ENCODE results near the gene TYW3. TPM values are rescaled to one million over a fixed set of nuclear protein-coding genes. Genes with fewer than 3 reads are reported as not detected.

The TYW3 gene
- total RNA-seq, 1 donor from 2014 or later: 0.13 TPM

- Histone ChIP-seq H4K20me1 (ENCODE audit: low read depth) (no peaks in the 10 kb centered on the region), H3K4me1 (no peaks in the 10 kb centered on the region), H3K79me2 (ENCODE audit: low read depth) (no peaks in the 10 kb centered on the region), H3K36me3 (no peaks in the 10 kb centered on the region), H3K9ac (no peak overlapping the region), H3K9me3 (ENCODE audit: low read depth) (no peaks in the 10 kb centered on the region), H3K27me3 (no peaks in the 10 kb centered on the region), H3K4me3 (no peak overlapping the region), H3K4me2 (no peak overlapping the region), H3F3A (ENCODE audit: low read depth) (no peaks in the 10 kb centered on the region), H2AFZ (replicated peaks) (no peak overlapping the region), H3K27ac (no peak overlapping the region)
- Mint-ChIP-seq H3K36me3 (peaks cover 4% of the 10 kb centered on the region), H3K27ac (no peak overlapping the region), H3K4me1 (no peaks in the 10 kb centered on the region), H3K4me3 (no peak overlapping the region), H3K27me3 (ENCODE audit: insufficient read depth, low read depth) (peaks cover 6% of the 10 kb centered on the region), H3K9me3 (no peaks in the 10 kb centered on the region)
- no peak for DNase-seq (ENCODE audit: low spot score)
- TF ChIP-seq CTCF (IDR thresholded peaks at IDR 0.05) (no peak), EZH2 (IDR thresholded peaks at IDR 0.05) (no peak), EZH2phosphoT487 (IDR thresholded peaks at IDR 0.05) (no peak)
These were observed 33.6 kb upstream of the TYW3 start for GRCh38 chr1:74699331-74699730.

GRCh38 chr1:74703386-74704182 lies 29.4 kb upstream of the TYW3 start:
- H3K79me2 ChIP-seq (ENCODE audit: low read depth): no peaks in the 10 kb centered on the region
- no peaks in the 10 kb centered on the region for H3F3A ChIP-seq (ENCODE audit: low read depth)
- H3K27me3 ChIP-seq: no peaks in the 10 kb centered on the region
- no peaks in the 10 kb centered on the region for H4K20me1 ChIP-seq (ENCODE audit: low read depth)
- DNase-seq (ENCODE audit: low spot score): no peak
- no peak overlapping the region for H2AFZ ChIP-seq (replicated peaks)
- H3K27me3 Mint-ChIP-seq (ENCODE audit: insufficient read depth, low read depth): peaks cover 2% of the 10 kb centered on the region
- H3K9ac ChIP-seq: no peak overlapping the region
- no peaks in the 10 kb centered on the region for H3K4me1 Mint-ChIP-seq
- peaks cover 4% of the 10 kb centered on the region for H3K36me3 Mint-ChIP-seq
- no peak overlapping the region for H3K4me3 Mint-ChIP-seq
- no peaks in the 10 kb centered on the region for H3K9me3 ChIP-seq (ENCODE audit: low read depth)
- no peak overlapping the region for H3K27ac ChIP-seq
- no peaks in the 10 kb centered on the region for H3K9me3 Mint-ChIP-seq
- H3K4me3 ChIP-seq: no peak overlapping the region
- no peak overlapping the region for H3K4me2 ChIP-seq
- H3K36me3 ChIP-seq: no peaks in the 10 kb centered on the region
- H3K27ac Mint-ChIP-seq: no peak overlapping the region
- TF ChIP-seq EZH2phosphoT487 (IDR thresholded peaks at IDR 0.05): no peak
- no peak for TF ChIP-seq CTCF (IDR thresholded peaks at IDR 0.05)
- TF ChIP-seq EZH2 (IDR thresholded peaks at IDR 0.05): no peak
- no peaks in the 10 kb centered on the region for H3K4me1 ChIP-seq

GRCh38 chr1:74712881-74713280 lies 20.1 kb upstream of the TYW3 start:
- Histone ChIP-seq H3K9me3 (ENCODE audit: low read depth) (no peaks in the 10 kb centered on the region), H3K27me3 (no peaks in the 10 kb centered on the region), H3K79me2 (ENCODE audit: low read depth) (no peaks in the 10 kb centered on the region), H4K20me1 (ENCODE audit: low read depth) (no peaks in the 10 kb centered on the region), H2AFZ (replicated peaks) (peak overlapping the region; percentile 23), H3K4me3 (no peak overlapping the region), H3K36me3 (no peaks in the 10 kb centered on the region), H3K4me1 (peaks cover 17% of the 10 kb centered on the region), H3K27ac (peak overlapping the region; percentile 44), H3F3A (ENCODE audit: low read depth) (no peaks in the 10 kb centered on the region), H3K9ac (no peak overlapping the region), H3K4me2 (peak overlapping the region; percentile 21)
- peaks cover under 1% of the 10 kb centered on the region for H3K27me3 Mint-ChIP-seq (ENCODE audit: insufficient read depth, low read depth)
- H3K4me3 Mint-ChIP-seq: no peak overlapping the region
- H3K9me3 Mint-ChIP-seq: no peaks in the 10 kb centered on the region
- peaks cover 10% of the 10 kb centered on the region for H3K4me1 Mint-ChIP-seq
- H3K36me3 Mint-ChIP-seq: peaks cover 2% of the 10 kb centered on the region
- TF ChIP-seq EZH2phosphoT487 (IDR thresholded peaks at IDR 0.05) (no peak), CTCF (IDR thresholded peaks at IDR 0.05) (no peak), EZH2 (IDR thresholded peaks at IDR 0.05) (no peak)
- no peak overlapping the region for H3K27ac Mint-ChIP-seq
- peak; percentile 47 for DNase-seq (ENCODE audit: low spot score)
